ENCODE measurements around the gene FEM1B. TPM values are rescaled to one million over a fixed set of nuclear protein-coding genes. Genes with fewer than 3 reads are reported as not detected.

The FEM1B gene
- total RNA-seq, 2 donors from 2014 or later = 33.1 to 55.3 TPM

GRCh38 chr15:68326711-68327354, 49.3 kb downstream of the FEM1B start:
- no peaks in the 10 kb centered on the region for H3K9me3 ChIP-seq
- no peaks in the 10 kb centered on the region for H3K27me3 ChIP-seq
- H3K27ac ChIP-seq = no peak overlapping the region
- no peak overlapping the region for H3K4me3 ChIP-seq
- H3K36me3 ChIP-seq = peaks cover 23% of the 10 kb centered on the region
- TF ChIP-seq, protein P1, sequence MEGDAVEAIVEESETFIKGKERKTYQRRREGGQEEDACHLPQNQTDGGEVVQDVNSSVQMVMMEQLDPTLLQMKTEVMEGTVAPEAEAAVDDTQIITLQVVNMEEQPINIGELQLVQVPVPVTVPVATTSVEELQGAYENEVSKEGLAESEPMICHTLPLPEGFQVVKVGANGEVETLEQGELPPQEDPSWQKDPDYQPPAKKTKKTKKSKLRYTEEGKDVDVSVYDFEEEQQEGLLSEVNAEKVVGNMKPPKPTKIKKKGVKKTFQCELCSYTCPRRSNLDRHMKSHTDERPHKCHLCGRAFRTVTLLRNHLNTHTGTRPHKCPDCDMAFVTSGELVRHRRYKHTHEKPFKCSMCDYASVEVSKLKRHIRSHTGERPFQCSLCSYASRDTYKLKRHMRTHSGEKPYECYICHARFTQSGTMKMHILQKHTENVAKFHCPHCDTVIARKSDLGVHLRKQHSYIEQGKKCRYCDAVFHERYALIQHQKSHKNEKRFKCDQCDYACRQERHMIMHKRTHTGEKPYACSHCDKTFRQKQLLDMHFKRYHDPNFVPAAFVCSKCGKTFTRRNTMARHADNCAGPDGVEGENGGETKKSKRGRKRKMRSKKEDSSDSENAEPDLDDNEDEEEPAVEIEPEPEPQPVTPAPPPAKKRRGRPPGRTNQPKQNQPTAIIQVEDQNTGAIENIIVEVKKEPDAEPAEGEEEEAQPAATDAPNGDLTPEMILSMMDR (IDR thresholded peaks at IDR 0.05) = no peak
- H3K4me1 ChIP-seq = no peaks in the 10 kb centered on the region
- no peak for DNase-seq (ENCODE audit: low spot score)

- H3K4me1 ChIP-seq = peaks cover 0 to 4% of the 10 kb centered on the region in 2 donors
- TF ChIP-seq, protein P1 (IDR thresholded peaks at IDR 0.05) = no peak
- peaks cover 28% of the 10 kb centered on the region for H3K36me3 ChIP-seq
- no peak overlapping the region for H3K4me3 ChIP-seq
- no peak for DNase-seq (ENCODE audit: low spot score)
- H3K9me3 ChIP-seq = no peaks in the 10 kb centered on the region
- H3K27me3 ChIP-seq = no peaks in the 10 kb centered on the region
- no peak overlapping the region for H3K27ac ChIP-seq
Observed at GRCh38 chr15:68328443-68328842, 50.9 kb downstream of the FEM1B start.

- Histone ChIP-seq H3K4me1 (peaks cover 0 to 9% of the 10 kb centered on the region in 2 donors), H3K4me3 (no peak overlapping the region), H3K36me3 (peaks cover 28% of the 10 kb centered on the region), H3K27ac (no peak overlapping the region), H3K27me3 (no peaks in the 10 kb centered on the region), H3K9me3 (no peaks in the 10 kb centered on the region)
- TF ChIP-seq, protein P1 (IDR thresholded peaks at IDR 0.05) = no peak
- no peak for DNase-seq (ENCODE audit: low spot score)
Observed at GRCh38 chr15:68328964-68329363, 51.4 kb downstream of the FEM1B start.

- no peak overlapping the region for H3K27ac ChIP-seq
- no peaks in the 10 kb centered on the region for H3K27me3 ChIP-seq
- peaks cover 0 to 23% of the 10 kb centered on the region in 2 donors for H3K4me1 ChIP-seq
- DNase-seq (ENCODE audit: low spot score) = no peak
- no peak overlapping the region for H3K4me3 ChIP-seq
- H3K9me3 ChIP-seq = no peaks in the 10 kb centered on the region
- TF ChIP-seq, protein P1 (IDR thresholded peaks at IDR 0.05) = no peak
- peaks cover 28% of the 10 kb centered on the region for H3K36me3 ChIP-seq
Observed at GRCh38 chr15:68330416-68330815, 52.9 kb downstream of the FEM1B start.

GRCh38 chr15:68330901-68331300, 53.4 kb downstream of the FEM1B start:
- Histone ChIP-seq H3K27ac (no peak overlapping the region), H3K27me3 (no peaks in the 10 kb centered on the region), H3K36me3 (peaks cover 25% of the 10 kb centered on the region), H3K4me1 (peaks cover 0 to 28% of the 10 kb centered on the region in 2 donors), H3K9me3 (no peaks in the 10 kb centered on the region), H3K4me3 (no peak overlapping the region)
- DNase-seq (ENCODE audit: low spot score) = no peak
- TF ChIP-seq, protein P1 (IDR thresholded peaks at IDR 0.05) = no peak

- peaks cover 18% of the 10 kb centered on the region for H3K36me3 ChIP-seq
- no peak overlapping the region for H3K27ac ChIP-seq
Observed at GRCh38 chr15:68332266-68332665, 54.7 kb downstream of the FEM1B start.

More at GRCh38 chr15:68332266-68332665, 54.7 kb downstream of the FEM1B start:
- Histone ChIP-seq H3K9me3 (no peaks in the 10 kb centered on the region), H3K4me1 (peaks cover 0 to 31% of the 10 kb centered on the region in 2 donors), H3K4me3 (no peak overlapping the region), H3K27me3 (no peaks in the 10 kb centered on the region)
- TF ChIP-seq, protein P1 (IDR thresholded peaks at IDR 0.05) = no peak
- no peak for DNase-seq (ENCODE audit: low spot score)

Measured in right atrium auricular region (tissue), 2 donors.